ENCODE measurements around the gene SCAPER.

SCAPER gene

GRCh38 chr15:76575679-76576078 is 329.5 kb downstream of the SCAPER start:
- no peak overlapping the region for H2AFZ ChIP-seq (ENCODE audit: low read depth, low read length)
- no peaks in the 10 kb centered on the region for H3K79me2 ChIP-seq (ENCODE audit: low read length)
- no peak for TF ChIP-seq CTCF (IDR thresholded peaks at IDR 0.05; ENCODE audit: low read depth, low read length)
- no peak; the same call in 1 of the 2 replicates for TF ChIP-seq EZH2phosphoT487 (IDR thresholded peaks at IDR 0.05; ENCODE audit: low read depth)
- peak overlapping the region; percentile 61 for H3K4me3 ChIP-seq (ENCODE audit: low read length)
- H4K20me1 ChIP-seq (ENCODE audit: insufficient read depth, low read length): no peaks in the 10 kb centered on the region
- H3K4me2 ChIP-seq (ENCODE audit: low read length): peak overlapping the region; percentile 89
- H3K36me3 ChIP-seq (replicated peaks; ENCODE audit: low read depth, low read length): peaks cover 10% of the 10 kb centered on the region
- H3K27me3 ChIP-seq (ENCODE audit: low read depth, low read length): no peaks in the 10 kb centered on the region
- peak overlapping the region; percentile 99 for H3K27ac ChIP-seq (ENCODE audit: low read length)
- peaks cover 72% of the 10 kb centered on the region for H3K4me1 ChIP-seq (ENCODE audit: low read length)
- H3K9ac ChIP-seq (ENCODE audit: low read length): peak overlapping the region; percentile 96
- H3K9me3 ChIP-seq (ENCODE audit: insufficient read depth, low read length): peaks cover 10% of the 10 kb centered on the region; the same call in 1 of the 2 replicates

GRCh38 chr15:76575274-76575673 is 329.9 kb downstream of the SCAPER start:
- Histone ChIP-seq H3K36me3 (replicated peaks; ENCODE audit: low read depth, low read length) (peaks cover 14% of the 10 kb centered on the region), H3K79me2 (ENCODE audit: low read length) (no peaks in the 10 kb centered on the region), H2AFZ (ENCODE audit: low read depth, low read length) (no peak overlapping the region), H3K9ac (ENCODE audit: low read length) (peak overlapping the region; percentile 96), H3K4me2 (ENCODE audit: low read length) (peak overlapping the region; percentile 89), H4K20me1 (ENCODE audit: insufficient read depth, low read length) (no peaks in the 10 kb centered on the region), H3K27ac (ENCODE audit: low read length) (peak overlapping the region; percentile 99), H3K4me1 (ENCODE audit: low read length) (peaks cover 72% of the 10 kb centered on the region), H3K9me3 (ENCODE audit: insufficient read depth, low read length) (peaks cover 10% of the 10 kb centered on the region), H3K4me3 (ENCODE audit: low read length) (peak overlapping the region; percentile 61), H3K27me3 (ENCODE audit: low read depth, low read length) (no peaks in the 10 kb centered on the region)
- TF ChIP-seq EZH2phosphoT487 (IDR thresholded peaks at IDR 0.05; ENCODE audit: low read depth): peak; percentile 97
- no peak for TF ChIP-seq CTCF (IDR thresholded peaks at IDR 0.05; ENCODE audit: low read depth, low read length)

- Histone ChIP-seq H3K9me3 (ENCODE audit: insufficient read depth, low read length) (peaks cover 10% of the 10 kb centered on the region; the same call in 1 of the 2 replicates), H4K20me1 (ENCODE audit: insufficient read depth, low read length) (no peaks in the 10 kb centered on the region), H3K4me2 (ENCODE audit: low read length) (peak overlapping the region; percentile 74), H3K9ac (ENCODE audit: low read length) (peak overlapping the region; percentile 65), H3K4me1 (ENCODE audit: low read length) (peaks cover 69% of the 10 kb centered on the region), H3K79me2 (ENCODE audit: low read length) (no peaks in the 10 kb centered on the region), H2AFZ (ENCODE audit: low read depth, low read length) (no peak overlapping the region), H3K4me3 (ENCODE audit: low read length) (peak overlapping the region; percentile 60; the same call in 1 of the 2 replicates), H3K27ac (ENCODE audit: low read length) (peak overlapping the region; percentile 99), H3K27me3 (ENCODE audit: low read depth, low read length) (no peaks in the 10 kb centered on the region), H3K36me3 (replicated peaks; ENCODE audit: low read depth, low read length) (peaks cover 22% of the 10 kb centered on the region)
- TF ChIP-seq CTCF (IDR thresholded peaks at IDR 0.05; ENCODE audit: low read depth, low read length): no peak
Measured at GRCh38 chr15:76572983-76573314, 332.2 kb downstream of the SCAPER start.

- Histone ChIP-seq H3K4me1 (ENCODE audit: low read length) (peaks cover 18% of the 10 kb centered on the region), H3K4me3 (ENCODE audit: low read length) (no peak overlapping the region), H3K4me2 (ENCODE audit: low read length) (no peak overlapping the region), H4K20me1 (ENCODE audit: insufficient read depth, low read length) (no peaks in the 10 kb centered on the region), H3K27ac (ENCODE audit: low read length) (no peak overlapping the region), H3K9ac (ENCODE audit: low read length) (no peak overlapping the region), H2AFZ (ENCODE audit: low read depth, low read length) (no peak overlapping the region), H3K79me2 (ENCODE audit: low read length) (no peaks in the 10 kb centered on the region), H3K27me3 (ENCODE audit: low read depth, low read length) (no peaks in the 10 kb centered on the region), H3K9me3 (ENCODE audit: insufficient read depth, low read length) (peaks cover 10% of the 10 kb centered on the region; the same call in 1 of the 2 replicates), H3K36me3 (replicated peaks; ENCODE audit: low read depth, low read length) (peaks cover 18% of the 10 kb centered on the region)
- TF ChIP-seq EZH2phosphoT487 (IDR thresholded peaks at IDR 0.05; ENCODE audit: low read depth): no peak
- TF ChIP-seq CTCF (IDR thresholded peaks at IDR 0.05; ENCODE audit: low read depth, low read length): no peak
Measured at GRCh38 chr15:76566276-76566675, 338.9 kb downstream of the SCAPER start.

All from OCI-LY3 (cell line).